Measurements from ENCODE around the gene HILPDA. TPM values are rescaled to one million over a fixed set of nuclear protein-coding genes. Genes with fewer than 3 reads are reported as not detected.
"Not testable (repeated sequence)": the region's sequence is repeated elsewhere in the genome, so short reads cannot be mapped to it uniquely, and the experiment has no call there.

Gene HILPDA
- total RNA-seq, 1 donor from 2014 or later, result 24.9 TPM

GRCh38 chr7:128452552-128452951 lies 3.1 kb upstream of the HILPDA start:
- peaks cover 12% of the 10 kb centered on the region for H3K4me1 Mint-ChIP-seq (ENCODE audit: low read depth, unreplicated experiment)
- H3K9me3 Mint-ChIP-seq (ENCODE audit: unreplicated experiment), result peaks cover 8% of the 10 kb centered on the region
- TF ChIP-seq CTCF (IDR thresholded peaks at IDR 0.05; ENCODE audit: partially characterized antibody, unreplicated experiment), result no peak
- no peak for DNase-seq
- no peak overlapping the region for H3K4me3 Mint-ChIP-seq (ENCODE audit: unreplicated experiment)
- no peak overlapping the region for H3K27ac Mint-ChIP-seq (ENCODE audit: unreplicated experiment)
- peaks cover 2% of the 10 kb centered on the region for H3K27me3 Mint-ChIP-seq (ENCODE audit: unreplicated experiment)
- no peaks in the 10 kb centered on the region for H3K36me3 Mint-ChIP-seq (ENCODE audit: unreplicated experiment)

- peak; percentile 71 for DNase-seq
- Mint-ChIP-seq H3K4me3 (ENCODE audit: unreplicated experiment) (peak overlapping the region; percentile 91), H3K36me3 (ENCODE audit: unreplicated experiment) (no peaks in the 10 kb centered on the region), H3K9me3 (ENCODE audit: unreplicated experiment) (peaks cover 8% of the 10 kb centered on the region), H3K4me1 (ENCODE audit: low read depth, unreplicated experiment) (peaks cover 17% of the 10 kb centered on the region), H3K27me3 (ENCODE audit: unreplicated experiment) (peaks cover 2% of the 10 kb centered on the region), H3K27ac (ENCODE audit: unreplicated experiment) (peak overlapping the region; percentile 92)
- no peak for TF ChIP-seq CTCF (IDR thresholded peaks at IDR 0.05; ENCODE audit: partially characterized antibody, unreplicated experiment)
These were observed 1.6 kb upstream of the HILPDA start for GRCh38 chr7:128453836-128454804.

- peaks cover 2% of the 10 kb centered on the region for H3K27me3 Mint-ChIP-seq (ENCODE audit: unreplicated experiment)
- peak overlapping the region; percentile 91 for H3K4me3 Mint-ChIP-seq (ENCODE audit: unreplicated experiment)
- peaks cover 8% of the 10 kb centered on the region for H3K9me3 Mint-ChIP-seq (ENCODE audit: unreplicated experiment)
- H3K4me1 Mint-ChIP-seq (ENCODE audit: low read depth, unreplicated experiment), result peaks cover 24% of the 10 kb centered on the region
- no peak for DNase-seq
- peak overlapping the region; percentile 92 for H3K27ac Mint-ChIP-seq (ENCODE audit: unreplicated experiment)
- no peak for TF ChIP-seq CTCF (IDR thresholded peaks at IDR 0.05; ENCODE audit: partially characterized antibody, unreplicated experiment)
- H3K36me3 Mint-ChIP-seq (ENCODE audit: unreplicated experiment), result no peaks in the 10 kb centered on the region
These were observed 703 bp upstream of the HILPDA start for GRCh38 chr7:128454808-128455542.

GRCh38 chr7:128456255-128456725 lies 612 bp downstream of the HILPDA start:
- Mint-ChIP-seq H3K27me3 (ENCODE audit: unreplicated experiment) (peaks cover 2% of the 10 kb centered on the region), H3K4me3 (ENCODE audit: unreplicated experiment) (peak overlapping the region; percentile 91), H3K9me3 (ENCODE audit: unreplicated experiment) (peaks cover 6% of the 10 kb centered on the region), H3K27ac (ENCODE audit: unreplicated experiment) (peak overlapping the region; percentile 93), H3K4me1 (ENCODE audit: low read depth, unreplicated experiment) (peaks cover 24% of the 10 kb centered on the region), H3K36me3 (ENCODE audit: unreplicated experiment) (no peaks in the 10 kb centered on the region)
- DNase-seq, result no peak
- TF ChIP-seq CTCF (IDR thresholded peaks at IDR 0.05; ENCODE audit: partially characterized antibody, unreplicated experiment), result no peak

- H3K9me3 Mint-ChIP-seq (ENCODE audit: unreplicated experiment); H3K36me3 Mint-ChIP-seq (ENCODE audit: unreplicated experiment); H3K27me3 Mint-ChIP-seq (ENCODE audit: unreplicated experiment); DNase-seq; H3K27ac Mint-ChIP-seq (ENCODE audit: unreplicated experiment): not testable (repeated sequence)
- Mint-ChIP-seq H3K4me3 (ENCODE audit: unreplicated experiment) (peak overlapping the region; percentile 91), H3K4me1 (ENCODE audit: low read depth, unreplicated experiment) (peaks cover 24% of the 10 kb centered on the region)
These were observed 1.7 kb downstream of the HILPDA start for GRCh38 chr7:128457385-128457784.
